ENCODE results near the gene S100A5. TPM values are rescaled to one million over a fixed set of nuclear protein-coding genes. Genes with fewer than 3 reads are reported as not detected.

The S100A5 gene
- total and polyA plus RNA-seq, 9 of the 15 experiments (the other 6 are each of a cell fraction or from before 2014, with no cell fraction given), result 0.56 to 1.4 (median 0.64) TPM; not detected in 5

DNA sequence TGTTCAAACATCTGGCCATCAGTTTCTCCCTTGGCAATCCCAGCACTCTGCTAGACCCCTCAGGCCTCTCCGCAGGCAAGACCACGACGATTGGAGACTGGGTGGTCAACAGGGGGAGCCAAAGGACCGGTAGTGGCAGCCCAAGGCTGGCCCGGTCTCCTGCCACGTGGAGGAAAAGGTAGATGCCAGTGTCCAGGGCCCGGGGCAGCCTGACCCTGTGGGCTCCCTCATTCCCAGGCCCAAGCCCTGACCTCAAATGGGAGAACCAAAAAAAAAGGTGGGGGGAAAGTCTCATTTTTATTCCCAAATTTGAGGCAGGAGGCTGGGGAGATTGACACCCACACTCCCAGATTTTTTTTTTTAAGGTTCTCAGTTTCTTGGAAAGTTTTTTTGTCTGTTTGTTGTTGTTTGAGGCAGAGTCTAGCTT is 29.7 kb downstream of the S100A5 start (continued):
- TF ChIP-seq, protein P1, sequence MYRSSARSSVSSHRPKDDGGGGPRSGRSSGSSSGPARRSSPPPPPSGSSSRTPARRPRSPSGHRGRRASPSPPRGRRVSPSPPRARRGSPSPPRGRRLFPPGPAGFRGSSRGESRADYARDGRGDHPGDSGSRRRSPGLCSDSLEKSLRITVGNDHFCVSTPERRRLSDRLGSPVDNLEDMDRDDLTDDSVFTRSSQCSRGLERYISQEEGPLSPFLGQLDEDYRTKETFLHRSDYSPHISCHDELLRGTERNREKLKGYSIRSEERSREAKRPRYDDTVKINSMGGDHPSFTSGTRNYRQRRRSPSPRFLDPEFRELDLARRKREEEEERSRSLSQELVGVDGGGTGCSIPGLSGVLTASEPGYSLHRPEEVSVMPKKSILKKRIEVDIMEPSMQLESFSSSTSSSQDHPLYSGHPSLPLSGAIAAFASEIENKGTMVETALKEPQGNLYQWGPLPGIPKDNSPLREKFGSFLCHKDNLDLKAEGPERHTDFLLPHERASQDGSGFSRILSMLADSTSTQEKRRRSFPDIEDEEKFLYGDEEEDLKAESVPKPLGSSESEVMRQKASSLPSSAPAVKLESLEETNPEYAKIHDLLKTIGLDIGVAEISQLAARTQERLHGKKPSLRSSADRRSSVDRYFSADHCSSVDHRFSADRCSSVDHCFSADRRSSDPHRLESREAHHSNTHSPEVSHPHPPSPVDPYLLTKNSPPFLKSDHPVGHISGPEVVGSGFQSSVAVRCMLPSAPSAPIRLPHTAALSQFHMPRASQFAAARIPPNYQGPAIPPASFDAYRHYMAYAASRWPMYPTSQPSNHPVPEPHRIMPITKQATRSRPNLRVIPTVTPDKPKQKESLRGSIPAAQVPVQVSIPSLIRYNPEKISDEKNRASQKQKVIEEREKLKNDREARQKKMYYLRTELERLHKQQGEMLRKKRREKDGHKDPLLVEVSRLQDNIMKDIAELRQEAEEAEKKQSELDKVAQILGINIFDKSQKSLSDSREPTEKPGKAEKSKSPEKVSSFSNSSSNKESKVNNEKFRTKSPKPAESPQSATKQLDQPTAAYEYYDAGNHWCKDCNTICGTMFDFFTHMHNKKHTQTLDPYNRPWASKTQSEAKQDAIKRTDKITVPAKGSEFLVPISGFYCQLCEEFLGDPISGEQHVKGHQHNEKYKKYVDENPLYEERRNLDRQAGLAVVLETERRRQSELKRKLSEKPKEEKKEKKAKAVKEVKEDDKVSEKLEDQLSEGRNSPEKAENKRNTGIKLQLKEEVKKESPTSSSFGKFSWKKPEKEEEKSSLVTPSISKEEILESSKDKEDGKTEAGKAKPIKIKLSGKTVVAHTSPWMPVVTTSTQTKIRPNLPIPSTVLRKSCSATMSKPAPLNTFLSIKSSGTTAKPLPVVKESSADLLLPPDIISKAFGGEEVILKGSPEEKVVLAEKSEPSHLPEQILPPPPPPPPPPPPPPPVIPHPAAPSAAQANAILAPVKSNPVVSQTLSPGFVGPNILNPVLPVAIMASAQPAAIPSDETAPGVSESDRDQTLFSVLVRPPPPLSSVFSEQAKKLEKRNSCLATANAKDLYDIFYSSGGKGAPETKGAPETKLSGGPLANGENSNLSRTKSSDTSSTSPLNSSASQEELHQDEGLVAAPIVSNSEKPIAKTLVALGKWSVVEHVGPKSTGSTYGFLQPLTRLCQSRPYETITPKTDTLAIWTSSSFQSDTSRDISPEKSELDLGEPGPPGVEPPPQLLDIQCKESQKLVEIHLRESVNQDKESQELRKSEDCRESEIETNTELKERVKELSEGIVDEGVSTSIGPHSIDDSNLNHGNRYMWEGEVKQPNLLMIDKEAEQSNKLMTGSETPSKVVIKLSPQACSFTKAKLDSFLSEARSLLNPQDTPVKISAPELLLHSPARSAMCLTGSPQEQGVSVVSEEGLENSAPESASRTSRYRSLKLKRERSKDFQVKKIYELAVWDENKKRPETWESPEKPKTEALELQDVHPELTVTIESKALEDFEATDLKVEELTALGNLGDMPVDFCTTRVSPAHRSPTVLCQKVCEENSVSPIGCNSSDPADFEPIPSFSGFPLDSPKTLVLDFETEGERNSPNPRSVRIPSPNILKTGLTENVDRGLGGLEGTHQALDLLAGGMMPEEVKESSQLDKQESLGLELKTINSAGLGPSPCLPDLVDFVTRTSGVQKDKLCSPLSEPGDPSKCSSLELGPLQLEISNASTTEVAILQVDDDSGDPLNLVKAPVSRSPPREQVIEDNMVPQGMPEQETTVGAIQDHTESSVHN (IDR thresholded peaks at IDR 0.05; ENCODE audit: borderline replicate concordance in 1 of 2, low read depth in 1 of 2), result no peak
- peak; percentile 35 to 47; a peak in 2 of 4 replicates for TF ChIP-seq MAZ (CRISPR knock-in tag; conservative IDR thresholded peaks at IDR 0.05 in 1 of 2, IDR thresholded peaks at IDR 0.05 in 1 of 2)
- peak; percentile 36 for TF ChIP-seq CTCFL (IDR thresholded peaks at IDR 0.05; ENCODE audit: borderline replicate concordance, insufficient read depth, low read depth, low read length, poor library complexity, severe bottlenecking)
- TF ChIP-seq JUN (IDR thresholded peaks at IDR 0.05; ENCODE audit: borderline replicate concordance, low read depth, low read length), result 0 out of 2 replicates have a peak, but pooled peaks have one; percentile 32
- TF ChIP-seq JUN (CRISPR knock-in tag; IDR thresholded peaks at IDR 0.05; ENCODE audit: borderline replicate concordance), result no peak
- no peak for TF ChIP-seq ELF2 (CRISPR knock-in tag; IDR thresholded peaks at IDR 0.05)
- TF ChIP-seq UBTF (IDR thresholded peaks at IDR 0.05; ENCODE audit: borderline replicate concordance in 1 of 2, low read depth in 2 of 2, low read length in 2 of 2), result no peak
- TF ChIP-seq, protein P2, sequence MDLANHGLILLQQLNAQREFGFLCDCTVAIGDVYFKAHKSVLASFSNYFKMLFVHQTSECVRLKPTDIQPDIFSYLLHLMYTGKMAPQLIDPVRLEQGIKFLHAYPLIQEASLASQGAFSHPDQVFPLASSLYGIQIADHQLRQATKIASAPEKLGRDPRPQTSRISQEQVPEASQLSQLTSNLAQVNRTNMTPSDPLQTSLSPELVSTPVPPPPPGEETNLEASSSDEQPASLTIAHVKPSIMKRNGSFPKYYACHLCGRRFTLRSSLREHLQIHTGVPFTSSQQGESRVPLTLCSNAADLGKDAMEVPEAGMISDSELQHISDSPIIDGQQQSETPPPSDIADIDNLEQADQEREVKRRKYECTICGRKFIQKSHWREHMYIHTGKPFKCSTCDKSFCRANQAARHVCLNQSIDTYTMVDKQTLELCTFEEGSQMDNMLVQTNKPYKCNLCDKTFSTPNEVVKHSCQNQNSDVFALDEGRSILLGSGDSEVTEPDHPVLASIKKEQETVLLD (IDR thresholded peaks at IDR 0.05), result no peak; the same call in 1 of the 2 replicates
- no peak for TF ChIP-seq TEAD2 (tag; IDR thresholded peaks at IDR 0.05)
- TF ChIP-seq E2F6 (IDR thresholded peaks at IDR 0.05; ENCODE audit: borderline replicate concordance in 1 of 2, extremely low read depth in 1 of 2, insufficient read depth in 1 of 2, insufficient read length in 1 of 2, low read depth in 1 of 2, low read length in 1 of 2, poor library complexity in 1 of 2, severe bottlenecking in 1 of 2), result peak; percentile 52 to 63

Measured in K562 (cell line).